Measurements from ENCODE around the gene FRMD4B. TPM values are rescaled to one million over a fixed set of nuclear protein-coding genes. Genes with fewer than 3 reads are reported as not detected.

FRMD4B gene
- total and polyA plus RNA-seq, 2 donors from 2014 or later, result 11.8 to 50.5 TPM

DNA sequence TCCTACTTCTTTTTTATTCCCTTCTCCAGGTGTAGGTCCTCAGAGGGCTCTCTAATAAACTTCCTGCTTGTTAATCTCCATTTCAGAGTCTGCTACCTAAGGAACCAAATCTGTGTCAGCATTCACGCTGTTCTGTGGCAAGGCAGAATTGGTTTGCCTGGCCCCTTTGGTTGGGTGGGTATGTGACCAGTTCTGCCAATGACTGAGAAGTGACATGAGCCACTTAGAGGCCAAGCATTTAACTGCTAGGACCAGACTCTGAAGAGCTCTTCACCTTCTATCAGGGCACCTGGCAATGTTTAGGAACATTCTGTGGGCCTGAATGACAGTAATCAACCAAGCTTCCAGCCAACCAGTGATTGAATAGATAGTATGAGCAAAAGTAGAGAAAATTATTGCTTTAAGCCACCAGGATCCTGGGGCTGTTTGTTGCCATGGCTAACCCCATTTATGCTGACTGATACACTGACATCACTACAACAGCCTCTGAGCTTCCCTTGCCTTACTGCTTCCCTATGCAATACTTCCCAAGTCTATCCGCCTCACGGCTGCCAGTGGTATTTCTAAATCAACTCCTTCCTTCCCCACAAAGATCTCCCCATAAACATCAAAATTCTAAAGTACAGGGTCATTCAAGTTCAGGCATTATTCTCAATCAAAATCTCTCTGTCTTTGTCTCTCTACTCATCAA lies 7.6 kb downstream of the FRMD4B start:
- no peak overlapping the region for H3K27ac ChIP-seq (ENCODE audit: low read depth in 2 of 2, low read length in 2 of 2)
- peaks cover 0 to 5% (median 0%) of the 10 kb centered on the region in 3 donors for H3K4me1 ChIP-seq (ENCODE audit: control insufficient read depth in 2 of 3, insufficient read depth in 2 of 3, low read depth in 1 of 3, low read length in 3 of 3)
- no peak for TF ChIP-seq CTCF (IDR thresholded peaks at IDR 0.05; ENCODE audit: borderline replicate concordance, extremely low read depth, insufficient read depth)
- no peak for DNase-seq
- no peak for FAIRE-seq
- H3K4me3 ChIP-seq (ENCODE audit: low read length in 3 of 3), result no peak overlapping the region
- H3K9me3 ChIP-seq (ENCODE audit: control insufficient read depth in 2 of 3, insufficient read depth in 1 of 3, low read length in 3 of 3), result no peaks in the 10 kb centered on the region
- no peak overlapping the region for H3K9ac ChIP-seq (ENCODE audit: low read length in 3 of 3)
- no peaks in the 10 kb centered on the region for H3K36me3 ChIP-seq (ENCODE audit: control insufficient read depth in 2 of 3, insufficient read depth in 3 of 3, low read length in 3 of 3)
- intact Hi-C loops (cut with DNase I), result no loop called here
- H3K27me3 ChIP-seq (ENCODE audit: control insufficient read depth, insufficient read depth, low read length), result no peaks in the 10 kb centered on the region

DNA sequence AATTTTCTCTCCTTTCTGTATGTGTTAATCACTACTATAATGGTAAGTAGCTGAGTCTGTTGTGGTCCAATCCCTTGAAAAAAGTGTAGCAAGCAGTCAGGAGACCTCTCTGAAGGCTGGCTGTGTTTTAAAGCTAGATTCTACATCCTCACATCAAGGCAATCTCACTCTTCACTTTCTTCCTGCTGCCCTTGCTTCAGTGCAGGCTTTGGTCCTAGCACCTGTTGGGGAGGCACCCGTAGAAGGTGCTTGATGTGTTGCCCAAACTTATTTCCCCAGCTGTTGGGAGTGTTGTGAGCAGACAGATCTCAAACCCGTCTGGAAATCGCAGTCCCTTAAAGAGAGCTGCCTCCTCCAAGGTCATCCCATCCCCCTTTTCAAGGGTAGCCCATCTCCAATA lies 8.6 kb downstream of the FRMD4B start:
- Histone ChIP-seq H3K4me1 (ENCODE audit: control insufficient read depth in 2 of 3, insufficient read depth in 2 of 3, low read depth in 1 of 3, low read length in 3 of 3) (peaks cover 0 to 5% (median 0%) of the 10 kb centered on the region in 3 donors), H3K27me3 (ENCODE audit: control insufficient read depth, insufficient read depth, low read length) (no peaks in the 10 kb centered on the region), H3K9ac (ENCODE audit: low read length in 3 of 3) (no peak overlapping the region), H3K4me3 (ENCODE audit: low read length in 3 of 3) (no peak overlapping the region), H3K27ac (ENCODE audit: low read depth in 2 of 2, low read length in 2 of 2) (no peak overlapping the region), H3K36me3 (ENCODE audit: control insufficient read depth in 2 of 3, insufficient read depth in 3 of 3, low read length in 3 of 3) (no peaks in the 10 kb centered on the region), H3K9me3 (ENCODE audit: control insufficient read depth in 2 of 3, insufficient read depth in 1 of 3, low read length in 3 of 3) (no peaks in the 10 kb centered on the region)
- intact Hi-C loops (cut with DNase I), result no loop called here
- no peak for TF ChIP-seq CTCF (IDR thresholded peaks at IDR 0.05; ENCODE audit: borderline replicate concordance, extremely low read depth, insufficient read depth)
- DNase-seq (no peak), FAIRE-seq (no peak)

DNA sequence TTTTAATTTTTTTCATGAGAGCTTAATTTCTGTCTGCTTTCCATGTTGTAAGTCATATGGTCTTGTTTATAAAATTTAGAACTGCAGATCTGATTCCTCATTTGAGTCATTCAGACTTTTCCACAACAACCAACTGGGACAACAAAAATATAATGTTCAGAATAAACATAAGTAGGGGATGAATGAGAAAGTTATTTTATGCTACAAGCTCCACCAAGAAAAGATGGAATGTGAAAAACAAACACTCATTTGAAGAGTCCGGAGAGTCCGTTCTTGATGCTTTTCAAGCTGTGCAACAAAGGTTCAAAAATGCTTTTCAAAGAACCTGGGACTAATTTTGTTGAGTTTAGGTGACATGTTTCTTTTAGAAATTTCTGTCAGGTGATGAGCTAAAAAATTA lies 9.2 kb downstream of the FRMD4B start:
- DNase-seq (no peak), FAIRE-seq (no peak)
- Histone ChIP-seq H3K9ac (ENCODE audit: low read length in 3 of 3) (no peak overlapping the region), H3K9me3 (ENCODE audit: control insufficient read depth in 2 of 3, insufficient read depth in 1 of 3, low read length in 3 of 3) (no peaks in the 10 kb centered on the region), H3K4me1 (ENCODE audit: control insufficient read depth in 2 of 3, insufficient read depth in 2 of 3, low read depth in 1 of 3, low read length in 3 of 3) (peaks cover 0 to 5% (median 0%) of the 10 kb centered on the region in 3 donors), H3K4me3 (ENCODE audit: low read length in 3 of 3) (no peak overlapping the region), H3K27ac (ENCODE audit: low read depth in 2 of 2, low read length in 2 of 2) (no peak overlapping the region), H3K27me3 (ENCODE audit: control insufficient read depth, insufficient read depth, low read length) (no peaks in the 10 kb centered on the region), H3K36me3 (ENCODE audit: control insufficient read depth in 2 of 3, insufficient read depth in 3 of 3, low read length in 3 of 3) (peaks cover 0 to 2% (median 0%) of the 10 kb centered on the region in 3 donors)
- TF ChIP-seq CTCF (IDR thresholded peaks at IDR 0.05; ENCODE audit: borderline replicate concordance, extremely low read depth, insufficient read depth), result no peak
- intact Hi-C loops (cut with DNase I), result no loop called here
